HPDE6-E6E7 (cell line): ENCODE data around the gene HIC2.
"Not testable (repeated sequence)": the region's sequence is repeated elsewhere in the genome, so short reads cannot be mapped to it uniquely, and the experiment has no call there.

Source experiments
- DNase-seq: peaks from one replicate; pipeline ENCODE4 v3.0.0; 2011; ENCODE audit warnings: missing footprints; ENCODE audit errors: extremely low spot score

The HIC2 gene

DNA sequence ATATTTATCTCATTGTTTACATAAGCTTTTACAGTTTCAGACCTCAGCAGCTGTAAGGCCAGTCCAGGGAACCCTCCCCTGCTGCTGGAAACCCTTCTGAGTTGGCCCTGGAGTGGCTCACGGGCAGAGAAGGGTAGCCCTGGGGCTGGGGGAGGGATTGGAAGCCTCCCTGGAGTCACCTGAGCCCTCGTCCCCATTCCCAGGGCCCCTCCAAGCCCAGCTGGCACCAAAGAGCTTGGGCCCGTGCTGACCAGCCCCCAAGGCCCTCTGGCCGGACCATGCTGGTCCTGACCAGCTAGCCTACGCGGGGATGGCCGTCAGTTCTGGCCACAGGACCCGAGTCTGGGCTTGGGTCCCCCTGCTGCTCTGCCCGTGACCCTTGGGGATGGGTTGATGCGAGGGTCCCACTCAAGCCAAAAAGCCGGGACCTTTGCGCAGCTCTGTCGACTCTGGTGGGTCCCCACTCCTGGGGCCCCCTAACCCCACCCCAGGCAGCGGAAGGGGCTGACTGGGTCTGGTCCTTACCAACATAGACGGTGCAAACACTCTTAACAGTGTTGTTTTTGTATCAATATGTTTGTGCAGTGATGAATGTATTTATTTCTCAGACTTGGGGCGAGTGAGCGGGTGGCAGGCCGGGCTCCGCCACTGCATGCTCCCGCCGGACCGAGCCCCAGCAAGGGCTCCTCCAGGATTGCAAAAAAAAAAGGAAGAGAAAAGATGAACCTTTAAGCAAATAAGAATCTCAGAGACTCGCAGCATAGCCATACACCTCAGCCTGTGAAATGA, 32.6 kb downstream of the HIC2 start:
- DNase-seq = no peak

DNA sequence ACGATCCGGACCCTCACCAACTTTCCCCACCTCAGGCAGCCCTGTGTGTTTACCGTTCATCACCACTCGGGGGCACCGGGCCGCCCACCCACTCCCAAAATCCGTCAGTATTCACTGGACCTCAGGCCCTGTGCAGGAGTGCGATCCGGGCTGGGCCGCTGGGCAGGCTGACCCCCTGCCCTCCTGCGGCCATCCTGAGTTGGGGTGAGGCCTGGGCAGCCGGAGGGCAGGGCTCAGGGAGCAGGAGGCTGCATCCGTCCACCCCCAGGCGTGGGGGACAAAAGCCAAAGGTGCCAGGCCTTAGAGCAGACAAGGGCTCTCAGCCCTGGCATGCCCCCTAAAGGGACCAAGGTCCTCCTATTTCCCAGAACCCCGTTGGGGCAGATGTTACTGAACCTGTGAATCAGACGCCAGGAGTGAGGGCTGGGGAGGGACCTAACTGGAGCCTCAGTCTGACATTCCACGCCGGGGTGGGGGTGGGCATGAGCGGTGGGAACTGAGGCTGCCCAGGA, 33.2 kb downstream of the HIC2 start:
- DNase-seq = no peak

DNA sequence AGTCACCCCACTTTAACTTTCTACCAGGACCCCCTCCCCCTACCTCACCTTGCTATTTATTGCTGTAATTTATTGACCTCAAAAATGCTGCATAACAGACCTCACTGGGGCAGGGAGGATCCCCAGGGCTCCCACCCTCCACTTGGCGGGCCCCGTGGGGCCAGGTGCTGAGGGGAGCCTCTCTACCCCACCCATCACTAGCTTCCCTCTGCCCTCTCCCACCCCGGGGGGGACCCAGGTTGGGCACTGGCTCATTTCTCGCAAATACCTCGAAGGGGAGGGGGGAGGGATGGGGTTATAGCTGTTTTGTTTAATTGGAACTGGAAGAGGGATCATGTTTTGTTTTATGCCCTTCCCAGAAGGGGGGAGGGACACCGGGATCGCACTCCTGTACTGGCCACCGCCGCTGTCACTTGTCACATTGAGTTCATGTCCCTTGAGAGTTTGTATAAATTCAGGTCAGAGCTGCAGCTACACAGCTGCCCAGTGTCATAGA, 33.7 kb downstream of the HIC2 start:
- no peak for DNase-seq

- DNase-seq = no peak
These were observed 34.7 kb downstream of the HIC2 start for GRCh38 chr22:21451545-21452520.

GRCh38 chr22:21452666-21453065, 35.5 kb downstream of the HIC2 start:
- not testable (repeated sequence) for DNase-seq

GRCh38 chr22:21454998-21455333, 37.8 kb downstream of the HIC2 start:
- not testable (repeated sequence) for DNase-seq

DNA sequence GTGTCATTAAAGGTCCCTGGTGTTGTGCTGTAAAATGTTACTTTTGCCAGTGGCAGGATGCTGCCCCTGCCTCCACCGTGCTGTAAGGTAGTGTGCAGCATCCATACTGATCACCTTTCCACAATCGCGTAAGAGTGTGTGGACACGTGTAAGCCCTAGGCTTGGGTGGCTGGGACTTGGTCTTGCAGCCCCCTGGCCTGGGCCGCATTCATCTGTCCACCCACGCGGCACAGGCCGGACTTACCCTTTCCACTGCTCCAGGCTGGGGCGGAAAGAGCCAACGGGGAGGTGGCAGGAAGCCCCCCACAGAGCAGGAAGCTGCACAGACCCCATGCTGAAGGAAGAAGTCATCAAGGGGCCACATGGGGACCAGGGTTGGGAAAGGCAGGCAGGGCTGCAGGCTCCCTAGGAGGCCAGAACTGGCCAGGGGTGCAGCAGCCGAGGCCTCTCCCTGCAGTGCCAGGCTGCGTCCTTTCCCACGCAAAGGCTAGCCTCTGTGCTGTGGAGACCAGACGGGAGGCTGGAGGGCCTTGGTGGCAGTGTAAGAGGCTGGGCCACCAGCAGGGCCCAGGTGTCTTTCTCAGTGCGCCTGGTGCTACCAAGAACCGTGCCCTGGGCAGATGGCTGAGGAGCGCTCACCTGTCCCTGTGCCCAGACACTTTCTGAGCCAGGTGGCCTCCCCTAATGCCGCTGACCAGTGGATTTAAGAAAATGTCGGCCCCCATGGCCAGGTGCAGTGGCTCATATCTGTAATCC, 38.3 kb downstream of the HIC2 start:
- DNase-seq = no peak

- peak; percentile 20 for DNase-seq
These were observed 40.0 kb downstream of the HIC2 start for GRCh38 chr22:21457023-21457787.

DNA sequence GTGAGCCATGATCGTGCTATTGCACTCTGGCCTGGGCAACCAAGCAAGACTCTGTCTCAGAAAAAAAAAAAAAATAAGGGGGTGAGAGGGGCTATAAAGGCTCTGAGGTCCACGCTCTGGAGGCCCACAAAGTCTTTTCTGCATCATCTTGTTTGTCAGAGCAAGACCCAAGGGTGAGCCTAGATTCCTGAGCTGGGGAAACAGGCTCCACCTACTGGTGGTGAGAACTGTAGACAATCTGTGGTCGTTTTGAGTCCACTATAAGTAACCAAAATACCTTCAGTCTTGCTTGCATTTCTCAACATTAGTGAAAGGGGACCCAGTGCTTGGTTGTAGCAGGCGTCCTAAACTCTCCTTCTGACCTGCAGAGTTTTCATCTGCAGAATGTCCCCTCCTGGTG, 45.5 kb downstream of the HIC2 start:
- not testable (repeated sequence) for DNase-seq

DNA sequence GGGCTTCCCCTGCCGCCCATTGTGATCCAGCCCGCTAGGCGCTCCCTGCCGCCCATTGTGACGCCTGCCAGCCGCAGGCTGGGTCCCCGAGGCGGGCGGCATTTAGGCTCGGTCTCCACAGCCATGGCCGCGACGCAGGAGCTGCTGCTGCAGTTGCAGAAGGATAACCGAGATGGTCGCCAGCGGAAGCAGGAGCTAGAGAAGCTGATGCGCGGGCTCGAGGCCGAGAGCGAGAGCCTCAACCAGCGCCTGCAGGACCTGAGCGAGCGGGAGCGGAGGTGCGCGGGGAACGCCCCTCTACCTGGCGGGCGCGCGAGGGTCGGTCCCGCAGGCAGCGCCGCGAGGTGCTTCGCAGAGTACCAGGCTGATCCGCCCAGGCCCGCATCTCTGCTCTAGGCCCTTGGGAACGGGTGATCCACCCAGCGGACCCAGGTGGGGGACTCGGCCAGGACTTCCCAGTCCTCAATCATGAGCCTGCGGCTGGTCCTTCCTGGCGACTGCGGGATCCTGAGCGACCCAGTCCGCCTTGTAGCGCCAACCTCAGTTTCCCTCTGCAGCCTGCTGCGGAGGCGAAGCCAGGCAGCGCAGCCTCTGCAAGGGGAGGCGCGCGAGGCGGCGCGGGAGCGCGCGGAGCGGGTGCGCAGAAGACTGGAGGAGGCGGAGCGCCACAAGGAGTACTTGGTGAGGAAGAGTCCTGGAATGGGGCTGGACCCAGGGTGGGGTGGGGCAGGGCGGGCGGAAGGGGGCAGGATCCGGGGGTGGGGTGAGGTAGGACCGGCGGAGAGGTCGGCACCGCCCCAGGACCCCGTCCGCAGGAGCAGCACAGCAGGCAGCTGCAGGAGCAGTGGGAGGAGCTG, 50.4 kb downstream of the HIC2 start, which contains the start of gene TMEM191C:
TSS of gene TMEM191C (plus strand) at position 51 of the 857 bp plus-strand sequence. CDS start at position 124, 73 bp downstream.
- not testable (repeated sequence) for DNase-seq

- DNase-seq = not testable (repeated sequence)
These were observed 51.3 kb downstream of the HIC2 start for GRCh38 chr22:21468194-21469096.

GRCh38 chr22:21469097-21469994, 52.2 kb downstream of the HIC2 start:
- DNase-seq = not testable (repeated sequence)

- not testable (repeated sequence) for DNase-seq
These were observed 55.8 kb downstream of the HIC2 start for GRCh38 chr22:21472984-21473383.

- not testable (repeated sequence) for DNase-seq
These were observed 56.5 kb downstream of the HIC2 start for GRCh38 chr22:21473664-21474063.

- DNase-seq = not testable (repeated sequence)
These were observed 66.9 kb downstream of the HIC2 start for GRCh38 chr22:21484039-21484438.

DNA sequence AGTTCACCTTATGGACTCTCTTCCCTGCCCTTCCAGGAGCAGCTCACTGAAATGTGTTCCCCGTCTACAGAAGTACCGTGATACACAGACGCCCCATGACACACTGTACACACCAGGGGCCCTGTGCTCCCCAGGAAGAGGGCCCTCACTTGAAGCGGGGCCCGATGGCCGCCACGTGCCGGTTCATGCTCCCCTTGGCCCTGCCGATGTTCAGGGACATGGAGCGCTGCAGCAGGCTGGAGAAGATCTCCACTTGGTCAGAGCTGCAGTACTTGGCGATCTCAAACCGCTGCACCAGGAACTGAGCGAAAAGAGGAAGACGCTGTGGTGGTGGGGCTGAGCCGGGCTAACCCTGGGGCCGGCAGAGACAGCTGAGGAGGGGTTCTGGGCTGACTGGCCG, 70.6 kb downstream of the HIC2 start:
- DNase-seq = not testable (repeated sequence)

GRCh38 chr22:21489149-21489680, 72.0 kb downstream of the HIC2 start:
- not testable (repeated sequence) for DNase-seq
